Measurements from ENCODE around the gene MARF1. TPM values are rescaled to one million over a fixed set of nuclear protein-coding genes. Genes with fewer than 3 reads are reported as not detected.
A peak's percentile ranks its signal among the peaks of the same experiment; 100 is the strongest.

Gene MARF1
- total and polyA plus RNA-seq, 2 of the 8 experiments (the other 6 are each of a cell fraction or from before 2014, with no cell fraction given) = 5.6 to 31.4 TPM

DNA sequence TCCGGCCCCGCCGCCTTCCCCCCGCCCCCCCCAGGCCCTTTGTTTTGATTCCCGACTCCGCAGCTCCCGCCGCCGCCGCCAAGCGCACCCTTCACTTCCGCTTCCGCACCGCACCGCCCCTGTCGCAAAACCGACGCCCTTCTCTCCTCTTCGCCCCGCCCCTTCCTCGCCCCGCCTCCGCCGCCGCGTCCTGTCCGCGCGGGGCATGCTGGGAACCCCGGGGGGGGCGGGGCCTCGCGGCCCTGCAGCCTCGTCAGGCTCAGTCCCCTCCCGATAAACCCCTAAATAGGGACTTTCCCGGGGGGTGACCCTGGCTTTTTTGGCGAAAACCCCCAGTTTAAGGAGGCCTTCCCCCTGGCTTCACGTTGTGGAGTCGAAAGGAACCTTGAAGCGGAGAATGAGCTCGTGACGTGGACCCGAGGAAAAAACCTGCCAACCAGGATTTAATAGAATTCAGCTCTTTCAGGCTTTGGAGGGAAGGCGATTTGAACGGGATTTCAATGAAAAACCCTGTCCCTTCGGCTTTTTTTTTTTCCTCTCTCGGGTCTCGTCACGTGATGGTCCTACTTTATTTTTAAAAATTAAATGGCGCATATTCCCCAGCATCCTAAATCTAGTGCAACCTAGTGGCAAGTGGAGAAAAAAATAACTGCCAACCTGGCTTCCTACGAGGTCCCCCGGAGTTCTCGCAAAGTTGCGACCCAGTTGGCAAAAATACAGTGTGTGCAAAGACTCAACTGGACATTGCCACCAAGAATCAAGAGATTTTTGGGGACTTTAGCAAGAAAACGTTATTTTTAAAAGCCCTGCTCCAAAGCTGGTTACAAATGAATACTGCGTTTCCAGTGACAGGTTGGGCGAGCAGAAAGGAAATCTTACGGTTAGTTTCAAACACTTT, at the start of gene MARF1 (continued):
- TF ChIP-seq, protein P1, sequence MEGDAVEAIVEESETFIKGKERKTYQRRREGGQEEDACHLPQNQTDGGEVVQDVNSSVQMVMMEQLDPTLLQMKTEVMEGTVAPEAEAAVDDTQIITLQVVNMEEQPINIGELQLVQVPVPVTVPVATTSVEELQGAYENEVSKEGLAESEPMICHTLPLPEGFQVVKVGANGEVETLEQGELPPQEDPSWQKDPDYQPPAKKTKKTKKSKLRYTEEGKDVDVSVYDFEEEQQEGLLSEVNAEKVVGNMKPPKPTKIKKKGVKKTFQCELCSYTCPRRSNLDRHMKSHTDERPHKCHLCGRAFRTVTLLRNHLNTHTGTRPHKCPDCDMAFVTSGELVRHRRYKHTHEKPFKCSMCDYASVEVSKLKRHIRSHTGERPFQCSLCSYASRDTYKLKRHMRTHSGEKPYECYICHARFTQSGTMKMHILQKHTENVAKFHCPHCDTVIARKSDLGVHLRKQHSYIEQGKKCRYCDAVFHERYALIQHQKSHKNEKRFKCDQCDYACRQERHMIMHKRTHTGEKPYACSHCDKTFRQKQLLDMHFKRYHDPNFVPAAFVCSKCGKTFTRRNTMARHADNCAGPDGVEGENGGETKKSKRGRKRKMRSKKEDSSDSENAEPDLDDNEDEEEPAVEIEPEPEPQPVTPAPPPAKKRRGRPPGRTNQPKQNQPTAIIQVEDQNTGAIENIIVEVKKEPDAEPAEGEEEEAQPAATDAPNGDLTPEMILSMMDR (IDR thresholded peaks at IDR 0.05; ENCODE audit: control extremely low read depth in 1 of 3, insufficient read depth in 1 of 3, low read depth in 1 of 3, low read length in 3 of 3) = peak in 1 of 3 experiments; percentile 17; a peak in 1 of 4 replicates
- TF ChIP-seq KDM1A (IDR thresholded peaks at IDR 0.05; ENCODE audit: borderline replicate concordance, low read length) (no peak), NRF1 (IDR thresholded peaks at IDR 0.05; ENCODE audit: low read depth, low read length) (no peak), TAF7 (optimal IDR thresholded peaks at IDR 0.05; ENCODE audit: borderline replicate concordance, low read depth, low read length) (peak; percentile 47), GTF2F1 (IDR thresholded peaks at IDR 0.05; ENCODE audit: borderline replicate concordance, low read depth, low read length) (no peak), SIN3A (conservative IDR thresholded peaks at IDR 0.05 in 1 of 2, IDR thresholded peaks at IDR 0.05 in 1 of 2; ENCODE audit: low read depth in 1 of 2, low read length in 2 of 2) (no peak; a peak in 1 of 4 replicates), SAP30 (IDR thresholded peaks at IDR 0.05; ENCODE audit: insufficient read depth, insufficient replicate concordance, low read length) (no peak), FOSL1 (IDR thresholded peaks at IDR 0.05; ENCODE audit: insufficient read depth, low read depth, low read length) (no peak), HDAC2 (IDR thresholded peaks at IDR 0.05; ENCODE audit: borderline replicate concordance in 1 of 2, low read depth in 2 of 2, low read length in 2 of 2) (no peak), TCF12 (IDR thresholded peaks at IDR 0.05; ENCODE audit: low read depth, low read length) (no peak), CEBPB (IDR thresholded peaks at IDR 0.05; ENCODE audit: low read depth, low read length) (no peak), CBX5 (IDR thresholded peaks at IDR 0.05; ENCODE audit: low read depth, low read length) (no peak), CHD2 (IDR thresholded peaks at IDR 0.05; ENCODE audit: low read length) (no peak), JUND (IDR thresholded peaks at IDR 0.05; ENCODE audit: low read length) (no peak), CBX8 (IDR thresholded peaks at IDR 0.05; ENCODE audit: borderline replicate concordance, low read depth, low read length) (no peak), MAFK (IDR thresholded peaks at IDR 0.05; ENCODE audit: low read depth, low read length) (no peak), EP300 (IDR thresholded peaks at IDR 0.05; ENCODE audit: borderline replicate concordance in 1 of 2, low read depth in 2 of 2, low read length in 2 of 2) (no peak), RAD21 (IDR thresholded peaks at IDR 0.05 in 1 of 2, conservative IDR thresholded peaks at IDR 0.05 in 1 of 2; ENCODE audit: low read depth in 2 of 2, low read length in 2 of 2) (no peak), GABPA (IDR thresholded peaks at IDR 0.05; ENCODE audit: borderline replicate concordance, insufficient read depth, low read length) (peak; percentile 61; the same call in 1 of the 2 replicates)

Data from H1 (cell line).